Stimulated activated CD8-positive, alpha-beta memory T cell treated with anti-CD3 and anti-CD28 coated beads, Interleukin-7, amount 100 ng/mL, for 4 hours (primary cell): Measurements from ENCODE around the gene PRKCA.
"Not testable (repeated sequence)": the region's sequence is repeated elsewhere in the genome, so short reads cannot be mapped to it uniquely, and the experiment has no call there.

ENCODE experiments used
- DNase-seq, 2 donors: peaks; one replicate each; pipeline ENCODE4 v3.0.0-alpha.2; 2020; ENCODE audit warnings: low read depth in 2 of 2

The PRKCA gene

GRCh38 chr17:66437476-66438026, 135.1 kb downstream of the PRKCA start:
- no peak for DNase-seq

- no peak for DNase-seq
These were observed 135.7 kb downstream of the PRKCA start for GRCh38 chr17:66438101-66438500.

GRCh38 chr17:66441101-66441661, 138.8 kb downstream of the PRKCA start:
- DNase-seq, result no peak

GRCh38 chr17:66443166-66443565, 140.8 kb downstream of the PRKCA start:
- no peak for DNase-seq

- no peak for DNase-seq
These were observed 141.2 kb downstream of the PRKCA start for GRCh38 chr17:66443606-66444005.

GRCh38 chr17:66444031-66444430, 141.6 kb downstream of the PRKCA start:
- no peak for DNase-seq

- no peak for DNase-seq
These were observed 142.8 kb downstream of the PRKCA start for GRCh38 chr17:66445229-66445628.

- no peak for DNase-seq
These were observed 144.0 kb downstream of the PRKCA start for GRCh38 chr17:66446419-66446818.

- no peak for DNase-seq
These were observed 144.7 kb downstream of the PRKCA start for GRCh38 chr17:66447159-66447558.

- DNase-seq, result no peak
These were observed 145.7 kb downstream of the PRKCA start for GRCh38 chr17:66448026-66448639.

GRCh38 chr17:66449418-66449977, 147.1 kb downstream of the PRKCA start:
- DNase-seq, result no peak

- DNase-seq, result no peak
These were observed 147.8 kb downstream of the PRKCA start for GRCh38 chr17:66450008-66450851.

- no peak for DNase-seq
These were observed 148.4 kb downstream of the PRKCA start for GRCh38 chr17:66450852-66451158.

- DNase-seq, result no peak
These were observed 149.1 kb downstream of the PRKCA start for GRCh38 chr17:66451188-66452149.

GRCh38 chr17:66455060-66455459, 152.6 kb downstream of the PRKCA start:
- DNase-seq, result no peak

GRCh38 chr17:66457499-66457898, 155.1 kb downstream of the PRKCA start:
- not testable (repeated sequence) for DNase-seq

- no peak for DNase-seq
These were observed 156.4 kb downstream of the PRKCA start for GRCh38 chr17:66458782-66459181.

GRCh38 chr17:66459811-66460270, 157.4 kb downstream of the PRKCA start:
- DNase-seq, result no peak

- DNase-seq, result no peak
These were observed 158.1 kb downstream of the PRKCA start for GRCh38 chr17:66460558-66460957.

- DNase-seq, result no peak
These were observed 159.1 kb downstream of the PRKCA start for GRCh38 chr17:66461343-66461995.

GRCh38 chr17:66462010-66462409, 159.6 kb downstream of the PRKCA start:
- no peak for DNase-seq
